Breast epithelium (tissue), 4 donors: ENCODE measurements around the gene GUCA1A. TPM values are rescaled to one million over a fixed set of nuclear protein-coding genes. Genes with fewer than 3 reads are reported as not detected.

Experiments
- DNase-seq, 2 donors: peaks; one replicate each; pipeline ENCODE4 v3.0.0-alpha.2; 2019; ENCODE audit warnings: low spot score in 2 of 2
- H3K27ac ChIP-seq, 2 donors: fragments of 200-600 bp; sonication (generic) in 1 of 2; one replicate each; pipeline ENCODE4 v1.5.1; 2016 to 2019; ENCODE audit warnings: mild to moderate bottlenecking in 1 of 2
- H3K27me3 ChIP-seq, 2 donors: fragments of 200-600 bp; sonication (generic) in 1 of 2; one replicate each; pipeline versions ENCODE4 v1.5.1 to v1.6.0; 2017 to 2019; ENCODE audit warnings: control low read depth in 1 of 2, mild to moderate bottlenecking in 1 of 2
- H3K36me3 ChIP-seq: fragments of 200-600 bp; one replicate; pipeline ENCODE4 v1.5.1; 2019
- H3K4me1 ChIP-seq, 2 donors: fragments of 200-600 bp; sonication (generic); one replicate each; pipeline ENCODE4 v1.5.1; 2016 to 2019; ENCODE audit warnings: control low read depth in 1 of 2
- H3K4me3 ChIP-seq, 3 donors: fragments of 200-600 bp; sonication (generic); 1 replicate in 2 of 3; 2 replicates in 1 of 3; pipeline ENCODE4 v1.5.1; 2016 to 2019; ENCODE audit warnings: mild to moderate bottlenecking in 3 of 3, moderate library complexity in 2 of 3
- H3K9me3 ChIP-seq, 2 donors: fragments of 200-600 bp; sonication (generic) in 1 of 2; one replicate each; pipeline ENCODE4 v1.5.1; 2016 to 2019; ENCODE audit warnings: control low read depth in 1 of 2
- CTCF ChIP-seq, 3 donors: fragments of 450-650 bp; IDR thresholded peaks; one replicate each; pipeline ENCODE4 v1.5.1; 2016 to 2017; ENCODE audit warnings: antibody characterized with exemption in 3 of 3, mild to moderate bottlenecking in 3 of 3, moderate library complexity in 3 of 3
- POLR2A ChIP-seq: fragments of 450-650 bp; IDR thresholded peaks from one replicate; pipeline ENCODE4 v1.6.1; 2016; ENCODE audit warnings: antibody characterized with exemption, mild to moderate bottlenecking, moderate library complexity
- POLR2AphosphoS5 ChIP-seq, 3 donors: sonication (generic); formaldehyde crosslinking; IDR thresholded peaks; one replicate each; pipeline ENCODE4 v1.6.1; 2017; ENCODE audit warnings: antibody characterized with exemption in 3 of 3
- intact Hi-C: fragments of 100-400 bp; cut with DNase I; formaldehyde crosslinking; loops from one replicate; pipeline ENCODE4 v1.15.1; 2023; ENCODE audit warnings: low total_unique reads
- total RNA-seq, 3 donors: library from RNA; depleted of rRNA; stranded (reverse); fragments of >200 nt; gene quantifications; one replicate each; pipeline ENCODE4 v1.1.0, GENCODE V29; 2016

The GUCA1A gene
- total RNA-seq, 3 donors from 2014 or later, result not detected

- intact Hi-C loops, result no loop called here
- Histone ChIP-seq H3K4me3 (no peak overlapping the region), H3K4me1 (peaks cover 0 to 19% of the 10 kb centered on the region in 2 donors), H3K27ac (peak overlapping the region in 1 of 2 donors; percentile 3), H3K36me3 (no peaks in the 10 kb centered on the region), H3K27me3 (no peaks in the 10 kb centered on the region), H3K9me3 (no peaks in the 10 kb centered on the region)
- DNase-seq, result no peak
- TF ChIP-seq POLR2A, result no peak
- no peak for TF ChIP-seq POLR2AphosphoS5 (IDR thresholded peaks at IDR 0.05)
- TF ChIP-seq CTCF (IDR thresholded peaks at IDR 0.05), result no peak
Measured at GRCh38 chr6:42135722-42136121, 37.4 kb upstream of the GUCA1A start.

DNA sequence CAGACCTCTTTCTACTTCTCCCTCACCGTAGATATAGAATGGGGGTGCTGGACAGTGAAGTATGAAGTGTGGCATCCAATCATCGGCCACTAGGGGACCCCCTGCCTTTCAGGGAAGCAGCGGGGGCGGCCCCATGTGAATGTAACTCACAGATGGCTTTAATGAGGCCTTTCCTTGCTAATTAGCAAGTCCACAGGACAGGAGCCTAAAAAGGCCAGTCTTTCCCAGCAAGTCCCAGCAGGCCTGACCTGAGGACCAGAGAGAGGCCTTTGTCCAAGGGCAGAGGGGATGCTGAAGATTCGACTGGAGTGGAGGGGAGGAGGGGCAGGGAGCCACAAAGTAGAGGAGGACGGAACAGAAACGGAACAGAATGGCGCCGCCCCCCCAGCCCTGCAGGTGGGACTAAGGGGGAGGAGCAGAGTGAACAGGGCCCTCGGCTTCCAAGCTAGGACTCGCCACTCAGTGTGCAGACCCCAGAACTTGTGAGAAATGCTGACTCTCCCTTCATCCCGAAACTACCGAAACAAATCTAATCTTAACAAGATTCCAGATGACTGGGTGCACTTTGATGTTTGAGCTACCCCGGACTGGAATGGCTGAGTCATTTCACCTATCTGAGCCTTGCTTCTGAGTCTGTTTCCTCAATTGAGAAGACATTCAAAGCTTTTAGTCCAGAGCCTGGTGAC is 36.5 kb upstream of the GUCA1A start:
- Histone ChIP-seq H3K9me3 (no peaks in the 10 kb centered on the region), H3K27ac (peak overlapping the region; percentile 79 to 86), H3K4me3 (peak overlapping the region in 1 of 3 donors; percentile 27), H3K36me3 (no peaks in the 10 kb centered on the region), H3K27me3 (no peaks in the 10 kb centered on the region), H3K4me1 (peaks cover 0 to 20% of the 10 kb centered on the region in 2 donors)
- TF ChIP-seq POLR2A, result no peak
- TF ChIP-seq CTCF (IDR thresholded peaks at IDR 0.05), result no peak
- no peak for TF ChIP-seq POLR2AphosphoS5 (IDR thresholded peaks at IDR 0.05)
- intact Hi-C loops, result no loop called here
- DNase-seq, result no peak

DNA sequence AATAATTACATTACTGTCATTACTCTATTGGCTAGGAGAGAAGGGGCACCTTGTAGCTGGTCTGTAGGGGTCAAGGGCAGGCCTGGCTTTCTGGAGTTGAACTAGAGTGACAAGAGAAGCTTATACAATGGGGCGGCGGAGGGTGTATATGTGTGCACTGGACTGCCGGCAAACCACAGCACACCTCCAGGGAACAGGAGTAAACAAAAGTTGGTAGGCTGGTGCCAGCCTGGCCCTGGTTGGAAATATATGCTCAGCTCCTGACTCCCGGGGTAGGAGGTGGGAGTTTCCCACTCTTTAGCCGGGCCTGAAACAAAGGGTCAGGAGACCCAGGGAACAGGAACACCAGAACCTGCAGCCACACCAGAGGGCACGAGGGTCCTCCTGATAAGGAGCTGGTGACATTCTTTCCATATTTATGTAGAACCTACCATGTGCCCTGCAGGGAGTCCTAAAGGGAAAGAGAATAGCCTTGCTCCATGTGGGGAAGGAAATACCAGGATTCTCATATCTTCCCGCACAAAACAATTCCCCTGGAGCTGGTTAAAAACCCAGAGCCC is 35.9 kb upstream of the GUCA1A start:
- peak overlapping the region; percentile 79 to 86 for H3K27ac ChIP-seq
- H3K4me1 ChIP-seq, result peaks cover 0 to 20% of the 10 kb centered on the region in 2 donors
- intact Hi-C loops, result no loop called here
- no peaks in the 10 kb centered on the region for H3K9me3 ChIP-seq
- TF ChIP-seq POLR2AphosphoS5 (IDR thresholded peaks at IDR 0.05) (no peak), POLR2A (no peak)
- DNase-seq, result peak; percentile 48 to 79
- H3K27me3 ChIP-seq, result no peaks in the 10 kb centered on the region
- H3K36me3 ChIP-seq, result no peaks in the 10 kb centered on the region
- H3K4me3 ChIP-seq, result peak overlapping the region in 1 of 3 donors; percentile 27

GRCh38 chr6:42138190-42138589 is 35.0 kb upstream of the GUCA1A start:
- DNase-seq, result no peak
- no peaks in the 10 kb centered on the region for H3K36me3 ChIP-seq
- intact Hi-C loops, result no loop called here
- H3K4me3 ChIP-seq, result no peak overlapping the region
- H3K9me3 ChIP-seq, result no peaks in the 10 kb centered on the region
- peak overlapping the region; percentile 30 to 79 for H3K27ac ChIP-seq
- peaks cover 0 to 20% of the 10 kb centered on the region in 2 donors for H3K4me1 ChIP-seq
- no peaks in the 10 kb centered on the region for H3K27me3 ChIP-seq
- TF ChIP-seq POLR2A (no peak), POLR2AphosphoS5 (IDR thresholded peaks at IDR 0.05) (no peak), CTCF (IDR thresholded peaks at IDR 0.05) (no peak)

GRCh38 chr6:42138630-42139619 is 34.2 kb upstream of the GUCA1A start:
- intact Hi-C loops, result no loop called here
- Histone ChIP-seq H3K9me3 (no peaks in the 10 kb centered on the region), H3K27ac (peak overlapping the region; percentile 30 to 79), H3K4me1 (peaks cover 0 to 20% of the 10 kb centered on the region in 2 donors), H3K27me3 (no peaks in the 10 kb centered on the region), H3K36me3 (no peaks in the 10 kb centered on the region), H3K4me3 (no peak overlapping the region)
- no peak for DNase-seq
- TF ChIP-seq CTCF (IDR thresholded peaks at IDR 0.05) (no peak), POLR2A (no peak), POLR2AphosphoS5 (IDR thresholded peaks at IDR 0.05) (no peak)
